Measurements from ENCODE around the gene PEDS1.

DNA sequence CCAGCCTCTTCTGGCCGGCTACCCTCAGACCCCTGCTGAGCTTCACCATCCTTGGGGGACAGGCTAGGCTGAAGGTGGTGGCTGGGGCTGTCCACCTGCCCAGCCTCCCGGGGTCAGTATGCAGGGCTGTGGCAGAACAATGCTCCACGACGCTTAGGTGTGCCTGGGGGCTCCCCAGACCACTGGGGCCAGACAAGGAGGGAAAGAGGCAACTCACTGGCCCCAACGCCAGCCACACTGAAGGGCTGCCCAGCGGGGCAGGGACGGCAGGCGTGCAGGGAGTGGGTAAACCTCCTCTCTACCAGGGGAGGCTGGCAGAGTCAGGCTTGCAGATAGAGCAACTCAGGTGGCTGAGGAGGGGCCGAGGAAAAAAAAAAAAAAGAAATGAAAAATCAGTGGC, 29.0 kb downstream of the PEDS1 start:
- TF ChIP-seq ZNF350 (tag by site-specific recombination; IDR thresholded peaks at IDR 0.05) (no peak), ZBTB7A (tag by site-specific recombination; IDR thresholded peaks at IDR 0.05; ENCODE audit: low read depth) (no peak), ZNF138 (tag by site-specific recombination; IDR thresholded peaks at IDR 0.05; ENCODE audit: borderline replicate concordance) (no peak), ZNF660 (tag by site-specific recombination; IDR thresholded peaks at IDR 0.05) (no peak), ZNF830 (tag by site-specific recombination; IDR thresholded peaks at IDR 0.05; ENCODE audit: low read depth) (no peak), PRDM1 (tag by site-specific recombination; IDR thresholded peaks at IDR 0.05) (no peak), RBAK (tag by site-specific recombination; IDR thresholded peaks at IDR 0.05) (no peak), ZNF76 (tag by site-specific recombination; IDR thresholded peaks at IDR 0.05; ENCODE audit: borderline replicate concordance, low read depth) (no peak), YY1 (tag by site-specific recombination; IDR thresholded peaks at IDR 0.05) (no peak), ZNF768 (tag by site-specific recombination; IDR thresholded peaks at IDR 0.05) (no peak)
- TF ChIP-seq, protein P1, sequence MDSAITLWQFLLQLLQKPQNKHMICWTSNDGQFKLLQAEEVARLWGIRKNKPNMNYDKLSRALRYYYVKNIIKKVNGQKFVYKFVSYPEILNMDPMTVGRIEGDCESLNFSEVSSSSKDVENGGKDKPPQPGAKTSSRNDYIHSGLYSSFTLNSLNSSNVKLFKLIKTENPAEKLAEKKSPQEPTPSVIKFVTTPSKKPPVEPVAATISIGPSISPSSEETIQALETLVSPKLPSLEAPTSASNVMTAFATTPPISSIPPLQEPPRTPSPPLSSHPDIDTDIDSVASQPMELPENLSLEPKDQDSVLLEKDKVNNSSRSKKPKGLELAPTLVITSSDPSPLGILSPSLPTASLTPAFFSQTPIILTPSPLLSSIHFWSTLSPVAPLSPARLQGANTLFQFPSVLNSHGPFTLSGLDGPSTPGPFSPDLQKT (IDR thresholded peaks at IDR 0.05; ENCODE audit: borderline replicate concordance, low read depth, low read length): no peak
- TF ChIP-seq, protein P2, sequence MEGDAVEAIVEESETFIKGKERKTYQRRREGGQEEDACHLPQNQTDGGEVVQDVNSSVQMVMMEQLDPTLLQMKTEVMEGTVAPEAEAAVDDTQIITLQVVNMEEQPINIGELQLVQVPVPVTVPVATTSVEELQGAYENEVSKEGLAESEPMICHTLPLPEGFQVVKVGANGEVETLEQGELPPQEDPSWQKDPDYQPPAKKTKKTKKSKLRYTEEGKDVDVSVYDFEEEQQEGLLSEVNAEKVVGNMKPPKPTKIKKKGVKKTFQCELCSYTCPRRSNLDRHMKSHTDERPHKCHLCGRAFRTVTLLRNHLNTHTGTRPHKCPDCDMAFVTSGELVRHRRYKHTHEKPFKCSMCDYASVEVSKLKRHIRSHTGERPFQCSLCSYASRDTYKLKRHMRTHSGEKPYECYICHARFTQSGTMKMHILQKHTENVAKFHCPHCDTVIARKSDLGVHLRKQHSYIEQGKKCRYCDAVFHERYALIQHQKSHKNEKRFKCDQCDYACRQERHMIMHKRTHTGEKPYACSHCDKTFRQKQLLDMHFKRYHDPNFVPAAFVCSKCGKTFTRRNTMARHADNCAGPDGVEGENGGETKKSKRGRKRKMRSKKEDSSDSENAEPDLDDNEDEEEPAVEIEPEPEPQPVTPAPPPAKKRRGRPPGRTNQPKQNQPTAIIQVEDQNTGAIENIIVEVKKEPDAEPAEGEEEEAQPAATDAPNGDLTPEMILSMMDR (tag by site-specific recombination; IDR thresholded peaks at IDR 0.05): no peak
- TF ChIP-seq, protein P3, sequence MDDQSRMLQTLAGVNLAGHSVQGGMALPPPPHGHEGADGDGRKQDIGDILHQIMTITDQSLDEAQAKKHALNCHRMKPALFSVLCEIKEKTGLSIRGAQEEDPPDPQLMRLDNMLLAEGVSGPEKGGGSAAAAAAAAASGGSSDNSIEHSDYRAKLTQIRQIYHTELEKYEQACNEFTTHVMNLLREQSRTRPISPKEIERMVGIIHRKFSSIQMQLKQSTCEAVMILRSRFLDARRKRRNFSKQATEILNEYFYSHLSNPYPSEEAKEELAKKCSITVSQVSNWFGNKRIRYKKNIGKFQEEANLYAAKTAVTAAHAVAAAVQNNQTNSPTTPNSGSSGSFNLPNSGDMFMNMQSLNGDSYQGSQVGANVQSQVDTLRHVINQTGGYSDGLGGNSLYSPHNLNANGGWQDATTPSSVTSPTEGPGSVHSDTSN (CRISPR knock-in tag; IDR thresholded peaks at IDR 0.05): no peak
